Trophoblast cell (in vitro differentiated cells and primary cell): ENCODE data around the gene ETS1.
"Not testable (repeated sequence)": the region's sequence is repeated elsewhere in the genome, so short reads cannot be mapped to it uniquely, and the experiment has no call there.

Source experiments
- DNase-seq, 2 donors: peaks; one replicate each; pipeline ENCODE4 v3.0.0-alpha.2; 2016
- H2AFZ ChIP-seq: 2 replicates; pipeline ENCODE4 v1.6.1; 2013; ENCODE audit warnings: low read length, moderate library complexity, mild to moderate bottlenecking; ENCODE audit not compliant: insufficient read depth, poor library complexity
- H2AK5ac ChIP-seq: 2 replicates; pipeline ENCODE4 v1.6.1; 2013; ENCODE audit warnings: mild to moderate bottlenecking, low read length
- H2BK120ac ChIP-seq: 2 replicates; pipeline ENCODE4 v1.6.1; 2013; ENCODE audit warnings: low read length, mild to moderate bottlenecking, moderate library complexity; ENCODE audit not compliant: insufficient read depth, poor library complexity
- H2BK12ac ChIP-seq: 2 replicates; pipeline ENCODE4 v1.6.1; 2013; ENCODE audit warnings: mild to moderate bottlenecking, low read length, moderate library complexity
- H2BK5ac ChIP-seq: 2 replicates; pipeline ENCODE4 v1.6.1; 2013; ENCODE audit warnings: low read length, low read depth, moderate library complexity, mild to moderate bottlenecking; ENCODE audit not compliant: poor library complexity
- H3K14ac ChIP-seq: 2 replicates; pipeline ENCODE4 v1.6.1; 2013; ENCODE audit warnings: mild to moderate bottlenecking, low read length
- H3K18ac ChIP-seq: 2 replicates; pipeline ENCODE4 v1.6.1; 2013; ENCODE audit warnings: mild to moderate bottlenecking, low read length
- H3K23ac ChIP-seq: 2 replicates; pipeline ENCODE4 v1.6.1; 2013; ENCODE audit warnings: low read length
- H3K27ac ChIP-seq: 2 replicates; pipeline ENCODE4 v1.5.1; 2013; ENCODE audit warnings: low read depth, mild to moderate bottlenecking, inconsistent platforms, low read length, moderate library complexity
- H3K27me3 ChIP-seq: 2 replicates; pipeline ENCODE4 v1.6.1; 2013; ENCODE audit warnings: inconsistent platforms, mild to moderate bottlenecking, low read length, moderate library complexity; ENCODE audit not compliant: insufficient read depth
- H3K36me3 ChIP-seq, 2 experiments: 1 replicate in 1 of 2; 2 replicates in 1 of 2; pipeline ENCODE4 v1.6.1; 2013; ENCODE audit warnings: low read length in 2 of 2, mild to moderate bottlenecking in 2 of 2, moderate library complexity in 1 of 2; ENCODE audit not compliant: insufficient read depth in 2 of 2, control insufficient read depth in 1 of 2
- H3K4ac ChIP-seq: 2 replicates; pipeline ENCODE4 v1.6.1; 2013; ENCODE audit warnings: low read depth, mild to moderate bottlenecking, low read length, moderate library complexity
- H3K4me1 ChIP-seq, 2 experiments: 1 replicate in 1 of 2; 2 replicates in 1 of 2; pipeline ENCODE4 v1.6.1; 2013; ENCODE audit warnings: low read length in 2 of 2, mild to moderate bottlenecking in 2 of 2, moderate library complexity in 1 of 2; ENCODE audit not compliant: insufficient read depth in 2 of 2, control insufficient read depth in 1 of 2
- H3K4me2 ChIP-seq: 2 replicates; pipeline ENCODE4 v1.6.1; 2013; ENCODE audit warnings: inconsistent platforms, mild to moderate bottlenecking, low read length, moderate library complexity
- H3K4me3 ChIP-seq: 2 replicates; pipeline ENCODE4 v1.5.1; 2013; ENCODE audit warnings: mild to moderate bottlenecking, low read depth, low read length, inconsistent platforms
- H3K79me1 ChIP-seq: one replicate; pipeline ENCODE4 v1.6.1; 2013; ENCODE audit warnings: low read length
- H3K79me2 ChIP-seq: 2 replicates; pipeline ENCODE4 v1.6.1; 2013; ENCODE audit warnings: low read length, mild to moderate bottlenecking; ENCODE audit not compliant: control insufficient read depth, insufficient read depth, poor library complexity
- H3K9ac ChIP-seq: 2 replicates; pipeline ENCODE4 v1.6.1; 2013; ENCODE audit warnings: mild to moderate bottlenecking, low read length
- H3K9me3 ChIP-seq: 2 replicates; pipeline ENCODE4 v1.6.1; 2013; ENCODE audit warnings: low read depth, mild to moderate bottlenecking, control low read depth, inconsistent platforms, low read length; ENCODE audit not compliant: insufficient read depth
- H4K12ac ChIP-seq: 2 replicates; pipeline ENCODE4 v1.6.1; 2013; ENCODE audit warnings: low read depth, mild to moderate bottlenecking, low read length, moderate library complexity
- H4K8ac ChIP-seq: 2 replicates; pipeline ENCODE4 v1.6.1; 2013; ENCODE audit warnings: low read depth, mild to moderate bottlenecking, low read length, moderate library complexity
- H4K91ac ChIP-seq: one replicate; pipeline ENCODE4 v1.6.1; 2013; ENCODE audit warnings: low read depth, mild to moderate bottlenecking, low read length, moderate library complexity
- WGBS: extraction: QIAGEN DNeasy Blood & Tissue Kit; methylation state at CpG from one replicate; pipeline ENCODE4 v1.1.7; 2013; ENCODE audit warnings: missing lambda C conversion rate; ENCODE audit not compliant: insufficient read length, insufficient coverage; ENCODE audit errors: extremely low coverage; 5-methylcytosine and 5-hydroxymethylcytosine counted together

ETS1 gene

GRCh38 chr11:128448200-128448886 lies 139.0 kb downstream of the ETS1 start:
- Histone ChIP-seq H3K4me3 (no peak overlapping the region), H2AK5ac (no peak overlapping the region), H4K91ac (peak overlapping the region; percentile 87), H3K4me2 (no peak overlapping the region), H2BK120ac (no peak overlapping the region), H3K9ac (no peak overlapping the region), H2AFZ (no peak overlapping the region), H3K9me3 (no peaks in the 10 kb centered on the region), H3K4me1 (peaks cover 5 to 9% of the 10 kb centered on the region in 2 experiments), H2BK12ac (no peak overlapping the region), H3K79me2 (no peaks in the 10 kb centered on the region), H2BK5ac (no peak overlapping the region), H3K27me3 (no peaks in the 10 kb centered on the region), H3K14ac (no peak overlapping the region), H3K79me1 (peaks cover 7% of the 10 kb centered on the region), H4K8ac (no peak overlapping the region), H3K27ac (peak overlapping the region; percentile 68), H3K18ac (no peak overlapping the region), H3K4ac (no peak overlapping the region), H3K23ac (no peak overlapping the region), H4K12ac (no peak overlapping the region), H3K36me3 (no peaks in the 10 kb centered on the region)
- peak; percentile 88 for DNase-seq
- no CpG with 5 or more reads among the region's 7 CpGs for WGBS

DNA sequence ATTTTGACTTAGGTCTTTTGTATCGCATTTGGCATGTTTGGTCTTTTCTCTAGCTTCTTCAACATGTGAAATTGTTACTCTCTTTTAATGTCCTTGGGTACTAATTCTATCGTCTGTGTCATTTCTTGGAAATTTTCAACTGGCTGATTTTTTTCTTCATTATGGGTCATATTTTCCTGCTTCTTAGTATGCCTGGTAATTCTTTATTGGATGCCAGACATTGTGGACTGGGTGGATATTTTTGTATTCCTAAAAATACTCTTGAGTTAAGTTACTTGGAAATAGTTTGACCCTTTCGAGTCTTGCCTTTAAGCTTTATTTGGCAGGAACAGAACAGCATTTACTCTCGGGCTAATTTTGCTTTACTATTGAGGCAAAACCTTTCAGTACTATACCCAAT lies 140.1 kb downstream of the ETS1 start:
- H3K14ac ChIP-seq: no peak overlapping the region
- no peak overlapping the region for H3K18ac ChIP-seq
- H3K4me2 ChIP-seq: no peak overlapping the region
- no peak overlapping the region for H2AK5ac ChIP-seq
- no peak overlapping the region for H2BK5ac ChIP-seq
- no peak overlapping the region for H2AFZ ChIP-seq
- H3K79me1 ChIP-seq: peaks cover 7% of the 10 kb centered on the region
- H3K9ac ChIP-seq: no peak overlapping the region
- WGBS: no CpG with 5 or more reads among the region's 4 CpGs
- H3K27me3 ChIP-seq: no peaks in the 10 kb centered on the region
- H3K4ac ChIP-seq: no peak overlapping the region
- H3K79me2 ChIP-seq: no peaks in the 10 kb centered on the region
- H4K91ac ChIP-seq: no peak overlapping the region
- H3K4me3 ChIP-seq: no peak overlapping the region
- no peaks in the 10 kb centered on the region for H3K9me3 ChIP-seq
- H3K4me1 ChIP-seq: peaks cover 3 to 7% of the 10 kb centered on the region in 2 experiments
- H3K27ac ChIP-seq: no peak overlapping the region
- H3K23ac ChIP-seq: no peak overlapping the region
- no peak for DNase-seq
- no peak overlapping the region for H2BK12ac ChIP-seq
- H2BK120ac ChIP-seq: no peak overlapping the region
- H3K36me3 ChIP-seq: no peaks in the 10 kb centered on the region
- no peak overlapping the region for H4K8ac ChIP-seq
- H4K12ac ChIP-seq: no peak overlapping the region

DNA sequence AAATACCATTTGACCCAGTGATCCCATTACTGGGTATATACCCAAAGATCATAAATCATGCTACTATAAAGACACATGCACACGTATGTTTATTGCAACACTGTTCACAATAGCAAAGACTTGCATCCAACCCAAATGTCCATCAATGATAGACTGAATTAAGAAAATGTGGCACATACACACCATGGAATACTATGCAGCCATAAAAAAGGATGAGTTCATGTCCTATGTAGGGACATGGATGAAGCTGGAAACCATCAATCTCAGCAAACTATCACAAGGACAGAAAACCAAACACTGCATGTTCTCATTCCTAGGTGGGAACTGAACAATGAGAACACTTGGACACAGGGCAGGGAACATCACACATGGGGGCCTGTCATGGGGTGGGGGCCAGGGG lies 141.4 kb downstream of the ETS1 start:
- not testable (repeated sequence) for H3K4me3 ChIP-seq, H3K9ac ChIP-seq, H2AK5ac ChIP-seq, H3K4me2 ChIP-seq, H3K79me1 ChIP-seq, H3K36me3 ChIP-seq, H3K27me3 ChIP-seq, H3K79me2 ChIP-seq, H3K4ac ChIP-seq, H2BK5ac ChIP-seq, H2BK120ac ChIP-seq, H4K8ac ChIP-seq, H3K9me3 ChIP-seq, H4K91ac ChIP-seq, DNase-seq, H4K12ac ChIP-seq, H3K4me1 ChIP-seq, H3K27ac ChIP-seq, H3K23ac ChIP-seq, H2BK12ac ChIP-seq, H3K18ac ChIP-seq, H3K14ac ChIP-seq, H2AFZ ChIP-seq
- no CpG with 5 or more reads among the region's 1 CpG for WGBS

GRCh38 chr11:128437136-128437535 lies 150.2 kb downstream of the ETS1 start:
- Histone ChIP-seq H2AK5ac (no peak overlapping the region), H3K27ac (no peak overlapping the region), H3K79me2 (no peaks in the 10 kb centered on the region), H3K27me3 (no peaks in the 10 kb centered on the region), H3K4me2 (no peak overlapping the region), H3K4ac (no peak overlapping the region), H4K91ac (no peak overlapping the region), H3K14ac (no peak overlapping the region), H4K8ac (no peak overlapping the region), H2BK120ac (no peak overlapping the region), H3K18ac (no peak overlapping the region), H3K36me3 (no peaks in the 10 kb centered on the region), H4K12ac (no peak overlapping the region), H3K4me3 (no peak overlapping the region), H3K23ac (no peak overlapping the region), H2BK5ac (no peak overlapping the region), H3K9me3 (no peaks in the 10 kb centered on the region), H3K79me1 (no peaks in the 10 kb centered on the region), H3K4me1 (peaks cover 0 to 7% of the 10 kb centered on the region in 2 experiments), H3K9ac (no peak overlapping the region), H2BK12ac (no peak overlapping the region), H2AFZ (peak overlapping the region; percentile 87)
- DNase-seq: no peak
- whole genome bisulfite sequencing: no CpG with 5 or more reads among the region's 2 CpGs
